Inflammatory macrophage treated with lipopolysaccharide for 1 hour (primary cell): Measurements from ENCODE around the gene SHISAL1.

Experiments
- DNase-seq, 2 donors: peaks; one replicate each; pipeline ENCODE4 v3.0.0-alpha.2; 2020 to 2022

SHISAL1 gene

DNA sequence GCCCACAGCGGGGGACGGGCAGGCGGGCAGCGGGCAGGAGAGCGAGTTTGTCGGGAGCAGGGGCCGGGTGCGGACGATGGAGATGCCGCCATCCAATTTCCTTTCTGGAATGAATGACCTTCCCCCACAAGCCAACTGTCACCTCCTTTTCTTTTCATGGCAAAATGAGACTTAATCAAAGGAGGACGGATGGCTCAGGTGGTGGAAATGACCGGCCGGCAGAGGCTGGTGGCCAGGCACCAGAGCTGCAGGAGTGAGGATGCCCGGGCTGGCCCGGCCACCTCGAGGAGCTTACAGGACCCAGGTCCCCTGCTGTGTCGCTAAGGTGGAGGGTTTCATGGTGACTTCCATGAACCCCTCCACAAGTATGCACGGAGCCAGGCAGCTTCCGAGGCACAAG, 11.7 kb downstream of the SHISAL1 start:
- DNase-seq = no peak

DNA sequence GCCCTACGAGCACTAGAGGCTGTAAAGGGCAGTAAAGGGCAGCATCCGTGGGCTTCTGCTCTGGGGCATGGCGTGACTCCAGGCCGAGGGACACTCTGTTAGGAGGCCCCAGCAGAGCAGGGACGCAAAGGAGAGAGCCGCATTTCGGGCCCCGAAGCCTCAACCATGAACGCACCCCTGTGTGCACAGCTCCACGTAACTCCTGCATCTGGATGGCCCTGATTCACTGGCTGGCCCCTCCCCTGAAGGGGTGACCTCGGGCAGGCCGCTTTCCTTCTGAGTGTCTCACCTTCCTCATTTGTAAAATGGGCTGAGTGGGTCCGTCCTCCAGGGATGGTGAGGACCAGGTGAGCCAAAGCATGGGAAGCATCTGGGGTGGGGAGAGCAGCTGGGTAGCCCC, 13.6 kb downstream of the SHISAL1 start:
- no peak for DNase-seq

DNA sequence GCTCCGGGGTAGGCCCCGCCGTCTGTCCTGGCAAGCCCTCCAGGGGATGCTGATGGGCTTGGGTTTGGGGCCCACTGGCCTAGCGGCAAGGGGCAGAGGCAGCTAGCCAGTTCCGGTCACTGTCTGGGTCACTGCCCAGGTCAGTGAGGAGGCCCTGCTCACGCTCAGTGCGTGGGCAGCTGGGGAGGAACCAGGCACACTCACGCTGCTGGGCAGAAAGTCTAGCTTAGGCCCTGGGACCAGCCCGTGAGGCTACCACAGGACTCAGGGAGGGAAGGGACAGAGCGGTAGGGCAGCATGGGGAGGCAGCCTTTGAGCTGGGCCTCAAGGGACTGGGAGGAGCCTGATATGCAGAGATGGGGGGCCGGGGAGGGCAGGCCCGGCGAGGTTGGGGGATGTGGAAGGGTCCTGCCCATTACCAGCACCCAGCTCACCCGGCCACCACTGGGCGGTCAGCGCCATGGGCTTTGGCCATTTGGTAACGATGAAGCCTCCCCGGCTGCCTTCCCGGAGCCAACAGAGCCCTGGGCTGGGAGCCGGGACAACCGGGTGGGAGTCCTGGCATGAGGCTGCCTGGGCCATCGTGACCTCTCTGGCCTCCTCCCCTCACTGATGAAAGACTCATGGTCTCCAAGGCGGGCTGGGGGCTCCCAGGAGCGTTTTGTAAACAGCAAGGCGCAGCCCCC, 14.2 kb downstream of the SHISAL1 start:
- no peak for DNase-seq

- DNase-seq = no peak
Observed at GRCh38 chr22:44297470-44298061, 15.2 kb downstream of the SHISAL1 start.

DNA sequence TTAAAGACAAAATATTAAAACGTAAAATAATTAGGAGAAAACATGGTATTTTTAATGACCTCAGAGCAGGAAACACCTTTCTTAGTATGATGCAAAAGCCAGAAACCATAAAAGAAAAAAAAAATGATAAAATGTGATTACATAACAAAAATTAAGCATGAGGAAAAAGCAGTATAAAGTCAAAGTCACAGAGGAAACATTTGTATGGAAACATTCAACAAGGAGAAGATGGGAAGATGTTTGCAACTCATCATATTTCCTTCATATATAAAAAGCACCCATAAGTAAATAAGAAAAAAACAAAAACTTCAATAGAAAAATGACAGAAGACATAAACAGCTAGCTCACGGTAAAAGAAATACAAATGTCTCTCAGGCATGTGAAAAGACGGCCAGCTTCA, 17.3 kb downstream of the SHISAL1 start:
- no peak for DNase-seq

GRCh38 chr22:44293876-44294275, 18.9 kb downstream of the SHISAL1 start:
- DNase-seq = no peak

DNA sequence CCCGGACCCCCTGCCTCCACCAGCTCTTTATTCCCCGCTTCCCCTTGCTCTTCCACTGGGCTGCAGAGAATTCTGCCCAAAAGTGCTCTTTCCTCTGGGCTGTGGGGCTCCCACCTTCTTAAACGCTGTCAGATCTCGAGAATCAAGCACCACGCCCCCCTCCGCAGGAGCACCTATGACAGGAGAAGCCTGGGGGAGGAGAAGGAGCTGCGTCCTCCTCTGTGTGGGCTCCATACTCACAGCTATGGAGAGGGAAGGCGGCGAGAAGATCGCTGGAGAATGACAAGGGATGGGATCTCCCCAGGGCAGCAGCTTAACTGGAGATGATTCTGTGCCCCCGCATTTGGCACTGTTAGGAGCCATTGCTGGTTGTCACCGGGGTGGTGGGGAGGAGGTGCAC, 19.7 kb downstream of the SHISAL1 start:
- no peak for DNase-seq

GRCh38 chr22:44292521-44292920, 20.2 kb downstream of the SHISAL1 start:
- no peak for DNase-seq

DNA sequence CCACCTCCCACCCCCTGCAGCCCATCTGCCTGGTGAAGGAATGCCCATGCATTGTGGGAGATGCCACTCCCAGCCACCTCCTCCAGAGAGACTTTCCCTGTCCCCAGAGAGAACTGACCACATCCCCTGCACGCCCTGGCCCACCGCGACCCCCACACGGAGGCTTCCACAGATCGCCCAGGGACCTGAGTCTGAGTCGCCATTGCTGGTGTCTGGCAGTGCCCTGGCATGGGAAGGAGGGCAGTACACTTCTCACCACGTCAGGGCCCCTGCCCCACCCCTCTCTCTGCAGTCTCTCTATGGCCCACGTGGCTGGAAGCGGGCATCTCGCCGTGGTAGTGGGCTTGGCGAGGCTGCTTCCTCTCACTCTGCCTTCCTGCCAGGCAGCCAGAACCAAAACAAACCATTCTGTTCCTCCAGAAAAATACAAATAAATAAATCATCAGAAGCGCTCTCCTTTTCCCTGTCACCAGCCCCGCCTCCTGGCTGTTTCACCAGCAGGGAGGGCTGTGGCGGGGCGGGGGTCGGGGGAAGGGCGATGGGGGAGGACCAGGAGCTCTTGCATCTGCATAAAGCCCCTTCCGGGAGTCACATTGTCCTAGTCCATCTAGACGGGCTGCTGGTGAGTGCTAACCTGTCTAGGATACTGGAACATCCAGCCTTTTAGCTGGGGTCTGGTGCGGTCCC, 20.9 kb downstream of the SHISAL1 start:
- DNase-seq = no peak

- peak; percentile 10 to 28 for DNase-seq
Observed at GRCh38 chr22:44291265-44291664, 21.5 kb downstream of the SHISAL1 start.

DNA sequence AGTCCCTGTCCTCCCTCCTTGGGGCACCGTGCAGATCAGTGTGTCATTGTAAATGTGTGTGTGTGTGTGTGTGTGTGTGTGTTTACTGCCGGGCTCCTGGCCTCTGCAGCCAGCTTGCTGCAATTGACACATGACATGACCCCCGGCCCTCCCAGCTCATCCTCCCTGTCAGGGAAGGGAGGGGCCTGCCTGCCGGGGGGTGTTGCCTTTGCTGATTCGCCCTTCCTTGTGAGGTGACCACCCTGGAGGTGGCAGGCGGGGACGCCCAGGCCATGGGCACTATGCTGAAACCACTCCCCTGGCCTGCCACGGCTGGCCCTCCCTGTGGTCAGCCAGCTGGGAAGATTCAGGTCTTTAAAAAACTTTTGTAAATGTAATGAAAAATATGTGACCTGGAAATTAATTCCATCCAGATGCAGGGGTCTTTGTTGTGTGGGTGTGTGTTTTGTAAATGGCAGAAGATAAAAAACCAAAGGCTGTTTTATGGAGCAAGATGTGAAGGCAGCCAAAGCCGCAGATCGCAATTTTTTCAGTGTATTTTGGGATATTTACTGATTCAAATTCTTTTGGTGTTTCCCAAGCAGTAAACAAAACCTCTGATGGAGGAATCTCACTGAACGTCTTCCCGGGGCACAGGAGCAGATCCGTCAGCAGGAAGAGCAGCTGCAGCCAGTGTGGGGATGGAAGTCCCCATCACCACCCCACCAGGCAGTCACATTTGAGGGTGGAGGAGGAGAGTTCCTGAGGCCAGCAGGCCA, 23.2 kb downstream of the SHISAL1 start:
- DNase-seq = no peak

GRCh38 chr22:44288913-44289312, 23.8 kb downstream of the SHISAL1 start:
- no peak for DNase-seq

GRCh38 chr22:44287741-44288140, 25.0 kb downstream of the SHISAL1 start:
- DNase-seq = no peak

DNA sequence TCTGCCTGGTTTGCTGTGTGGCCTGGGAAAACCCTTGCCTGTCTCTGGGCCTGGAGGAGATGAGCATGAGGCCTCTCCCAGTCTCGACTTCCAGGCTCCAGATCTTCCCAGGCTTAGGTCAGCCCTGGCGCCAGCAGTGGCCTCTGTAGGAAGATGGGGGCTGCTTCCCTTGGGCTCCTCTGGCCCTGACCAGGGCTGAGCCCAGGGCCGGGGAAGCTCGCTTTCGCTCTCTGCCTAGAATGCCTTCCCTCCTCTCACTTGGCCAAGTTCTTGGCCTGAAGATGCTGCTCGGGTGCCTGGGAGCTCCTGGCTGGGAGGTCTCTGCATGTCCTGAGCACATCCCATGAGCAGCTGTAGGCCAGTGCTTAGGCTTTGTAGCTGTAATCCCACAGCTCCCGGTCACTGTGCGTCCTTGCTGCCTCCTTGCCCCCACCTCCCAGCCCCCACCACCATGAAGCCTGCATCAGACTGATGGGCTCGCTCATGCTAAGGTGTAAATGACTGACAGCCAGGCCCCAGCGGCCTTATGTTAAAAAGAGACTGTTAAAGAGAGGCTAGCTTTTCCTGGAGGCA, 25.5 kb downstream of the SHISAL1 start:
- DNase-seq = no peak

- no peak for DNase-seq
Observed at GRCh38 chr22:44286646-44287045, 26.1 kb downstream of the SHISAL1 start.

- DNase-seq = no peak
Observed at GRCh38 chr22:44284711-44285110, 28.0 kb downstream of the SHISAL1 start.

DNA sequence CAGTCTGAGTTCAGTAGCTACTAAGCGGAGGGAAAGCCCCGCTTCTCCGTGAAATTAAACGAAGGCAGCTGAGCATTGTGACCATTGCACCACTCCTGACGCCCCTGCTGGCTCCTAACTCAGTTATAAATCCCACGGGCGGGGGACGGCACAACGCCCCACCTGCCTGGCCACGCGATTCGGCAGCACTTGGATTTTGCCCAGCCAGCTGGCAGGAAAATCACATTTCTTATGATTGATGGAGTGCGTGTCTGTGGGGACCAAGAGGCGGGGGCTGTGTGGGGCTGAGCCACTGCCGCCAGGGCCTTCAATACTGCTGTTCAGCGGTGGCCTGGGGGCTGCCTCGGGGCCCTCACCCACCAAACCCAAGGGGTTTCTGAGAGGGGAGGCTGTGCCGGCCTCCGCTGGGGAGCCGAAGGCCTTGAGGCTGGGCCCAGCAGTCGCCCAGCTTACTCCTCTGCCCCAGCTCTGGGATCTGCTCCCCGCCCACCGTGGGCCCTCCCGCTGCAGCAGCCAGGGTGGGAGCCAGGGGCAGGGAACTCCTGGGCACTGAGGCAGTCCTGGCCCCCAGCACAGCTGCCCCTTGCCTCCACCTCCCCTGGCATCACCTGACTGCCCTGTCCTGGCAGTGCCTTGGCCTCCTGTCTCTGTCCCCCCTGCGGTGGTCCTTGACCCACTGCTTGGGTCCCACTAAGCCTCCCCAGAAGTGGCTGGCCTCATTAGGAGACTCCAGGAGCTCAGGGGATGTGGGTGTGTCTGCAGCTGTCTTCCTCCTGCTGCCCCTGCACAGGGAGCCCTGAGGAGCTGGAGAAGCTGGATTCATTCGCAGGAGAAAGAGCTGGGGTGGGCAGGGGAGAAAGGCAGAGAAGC, 30.7 kb downstream of the SHISAL1 start:
- DNase-seq = no peak

GRCh38 chr22:44280665-44281188, 32.0 kb downstream of the SHISAL1 start:
- no peak for DNase-seq

GRCh38 chr22:44279069-44279360, 33.7 kb downstream of the SHISAL1 start:
- no peak for DNase-seq

- no peak for DNase-seq
Observed at GRCh38 chr22:44278243-44279068, 34.3 kb downstream of the SHISAL1 start.
